Muscle of back (tissue), 13 donors: ENCODE measurements around the gene NFIX. TPM values are rescaled to one million over a fixed set of nuclear protein-coding genes. Genes with fewer than 3 reads are reported as not detected.
"Not testable (repeated sequence)": the region's sequence is repeated elsewhere in the genome, so short reads cannot be mapped to it uniquely, and the experiment has no call there.

Source experiments
- DNase-seq, 3 donors: peaks; one replicate each; pipeline versions ENCODE4 v3.0.0 to v3.0.0-alpha.2; 2013
- long read RNA-seq, 9 donors: transcript quantifications; one replicate each; lab custom pipeline, GENCODE V29; 2026
- polyA plus RNA-seq, 10 donors: library from polyadenylated mRNA; unstranded; fragments of 120-200 nt; gene quantifications; one replicate each; pipeline ENCODE4 v1.2.1, GENCODE V29; 2013; ENCODE audit not compliant: insufficient read length in 10 of 10

Gene NFIX
- 100 to 1,000 TPM in 9 of 10 donors, 10 to 100 TPM in 1; 89.1 to 136 (median 111) TPM for polyA plus RNA-seq
- long read RNA-seq, donor 1, transcript NFIX-203 (10 exons, 3,143 nt): major isoform, 13 of 49 reads
- long read RNA-seq, donor 1, transcript NFIX-208 (9 exons, 1,537 nt): minor isoform, 6 of 49 reads
- long read RNA-seq, donor 1, partial matches to known transcripts: 20 of 49 reads
- long read RNA-seq, donor 1, other reads (novel, unspliced or antisense): 6 of 49 reads
- long read RNA-seq, donor 2, transcript NFIX-203 (10 exons, 3,143 nt): major isoform, 6 of 24 reads
- long read RNA-seq, donor 2, partial matches to known transcripts: 17 of 24 reads
- long read RNA-seq, donor 2, other reads (novel, unspliced or antisense): 0 of 24 reads
- long read RNA-seq, donor 3: 0 reads
- long read RNA-seq, donor 4, transcript NFIX-203 (10 exons, 3,143 nt): major isoform, 8 of 18 reads
- long read RNA-seq, donor 4, partial matches to known transcripts: 5 of 18 reads
- long read RNA-seq, donor 4, other reads (novel, unspliced or antisense): 0 of 18 reads
- long read RNA-seq, donor 5, transcript NFIX-203 (10 exons, 3,143 nt): major isoform, 9 of 74 reads
- long read RNA-seq, donor 5, partial matches to known transcripts: 60 of 74 reads
- long read RNA-seq, donor 5, other reads (novel, unspliced or antisense): 0 of 74 reads
- long read RNA-seq, donor 6, transcript NFIX-203 (10 exons, 3,143 nt): major isoform, 11 of 35 reads
- long read RNA-seq, donor 6, partial matches to known transcripts: 20 of 35 reads
- long read RNA-seq, donor 6, other reads (novel, unspliced or antisense): 0 of 35 reads
- long read RNA-seq, donor 7, transcript NFIX-208 (9 exons, 1,537 nt): minor isoform, 5 of 20 reads
- long read RNA-seq, donor 7, transcript NFIX-203 (10 exons, 3,143 nt): major isoform, 9 of 20 reads
- long read RNA-seq, donor 7, transcript NFIX-209 (10 exons, 1,487 nt): minor isoform, 6 of 20 reads
- long read RNA-seq, donor 7, partial matches to known transcripts: 0 of 20 reads
- long read RNA-seq, donor 7, other reads (novel, unspliced or antisense): 0 of 20 reads
- long read RNA-seq, donor 8, partial matches to known transcripts: 0 of 6 reads
- long read RNA-seq, donor 8, other reads (novel, unspliced or antisense): 0 of 6 reads
- long read RNA-seq, donor 9, partial matches to known transcripts: 0 of 1 reads
- long read RNA-seq, donor 9, other reads (novel, unspliced or antisense): 0 of 1 reads

GRCh38 chr19:12994701-12995595 lies at the start of gene NFIX:
NFIX (plus strand) TSS chr19:12995475; CDS start chr19:12995838, 363 bp downstream.
- DNase-seq: peak in 2 of 3 donors; percentile 68 to 86

GRCh38 chr19:12945479-12946091 lies 49.7 kb upstream of the NFIX start, which contains the start of gene RAD23A:
RAD23A (plus strand) TSS chr19:12945862; CDS start chr19:12945949, 87 bp downstream.
- DNase-seq: peak; percentile 99 to 100 (median 99)

- DNase-seq: peak; percentile 73 to 90 (median 85)
These were observed 49.1 kb upstream of the NFIX start for GRCh38 chr19:12946092-12946721.

GRCh38 chr19:12946731-12947496 lies 48.4 kb upstream of the NFIX start:
- DNase-seq: no peak

- no peak for DNase-seq
These were observed 47.3 kb upstream of the NFIX start for GRCh38 chr19:12947702-12948611.

GRCh38 chr19:12948612-12949362 lies 46.5 kb upstream of the NFIX start:
- DNase-seq: no peak

GRCh38 chr19:12949363-12950283 lies 45.7 kb upstream of the NFIX start:
- DNase-seq: no peak

- DNase-seq: not testable (repeated sequence)
These were observed 43.2 kb upstream of the NFIX start for GRCh38 chr19:12952050-12952449.

GRCh38 chr19:12952488-12953137 lies 42.7 kb upstream of the NFIX start:
- DNase-seq: peak in 1 of 3 donors; percentile 57

- DNase-seq: peak; percentile 71 to 89 (median 79)
These were observed 42.0 kb upstream of the NFIX start for GRCh38 chr19:12953138-12953798.

GRCh38 chr19:12953799-12954611 lies 41.3 kb upstream of the NFIX start:
- DNase-seq: no peak

- no peak for DNase-seq
These were observed 40.7 kb upstream of the NFIX start for GRCh38 chr19:12954612-12954962.

- DNase-seq: not testable (repeated sequence)
These were observed 39.7 kb upstream of the NFIX start for GRCh38 chr19:12955575-12955974.

GRCh38 chr19:12955996-12956395 lies 39.3 kb upstream of the NFIX start:
- DNase-seq: no peak
